Immature natural killer cell (primary cell): ENCODE results near the gene CDH4. TPM values are rescaled to one million over a fixed set of nuclear protein-coding genes. Genes with fewer than 3 reads are reported as not detected.

Experiments used
- DNase-seq, 3 donors: peaks; one replicate each; pipeline ENCODE4 v3.0.0; 2022; ENCODE audit warnings: mixed read lengths in 1 of 3
- H3K27ac Mint-ChIP-seq, 6 donors: one replicate each; pipeline ENCODE4 v1.8.0; 2020; ENCODE audit warnings: mixed read lengths in 6 of 6, mild to moderate bottlenecking in 5 of 6, inconsistent platforms in 4 of 6, moderate library complexity in 3 of 6
- H3K27me3 Mint-ChIP-seq, 3 donors: one replicate each; pipeline ENCODE4 v1.8.0; 2020 to 2021; ENCODE audit warnings: low read depth in 3 of 3, mild to moderate bottlenecking in 3 of 3, mixed read lengths in 3 of 3, moderate library complexity in 3 of 3, inconsistent platforms in 1 of 3
- H3K36me3 Mint-ChIP-seq, 3 donors: one replicate each; pipeline ENCODE4 v1.8.0; 2020; ENCODE audit warnings: mixed read lengths in 3 of 3, inconsistent platforms in 2 of 3, mild to moderate bottlenecking in 2 of 3
- H3K4me1 Mint-ChIP-seq, 2 donors: one replicate each; pipeline ENCODE4 v1.8.0; 2020; ENCODE audit warnings: inconsistent platforms in 2 of 2, mild to moderate bottlenecking in 2 of 2, mixed read lengths in 2 of 2, moderate library complexity in 1 of 2
- H3K4me3 Mint-ChIP-seq, 5 donors: one replicate each; pipeline ENCODE4 v1.8.0; 2020; ENCODE audit warnings: mild to moderate bottlenecking in 5 of 5, mixed read lengths in 5 of 5, inconsistent platforms in 3 of 5, moderate library complexity in 3 of 5
- H3K9me3 Mint-ChIP-seq, 6 donors: one replicate each; pipeline ENCODE4 v1.8.0; 2020; ENCODE audit warnings: mild to moderate bottlenecking in 6 of 6, mixed read lengths in 6 of 6, inconsistent platforms in 4 of 6, moderate library complexity in 3 of 6
- polyA plus RNA-seq, 3 donors: library from polyadenylated mRNA; unstranded; fragments of 300-500 nt; fragmentation: Illumina TruSeq; gene quantifications; one replicate each; pipeline ENCODE4 v1.2.3, GENCODE V29; 2021

Gene CDH4
- polyA plus RNA-seq, 3 donors from 2014 or later, result not detected

DNA sequence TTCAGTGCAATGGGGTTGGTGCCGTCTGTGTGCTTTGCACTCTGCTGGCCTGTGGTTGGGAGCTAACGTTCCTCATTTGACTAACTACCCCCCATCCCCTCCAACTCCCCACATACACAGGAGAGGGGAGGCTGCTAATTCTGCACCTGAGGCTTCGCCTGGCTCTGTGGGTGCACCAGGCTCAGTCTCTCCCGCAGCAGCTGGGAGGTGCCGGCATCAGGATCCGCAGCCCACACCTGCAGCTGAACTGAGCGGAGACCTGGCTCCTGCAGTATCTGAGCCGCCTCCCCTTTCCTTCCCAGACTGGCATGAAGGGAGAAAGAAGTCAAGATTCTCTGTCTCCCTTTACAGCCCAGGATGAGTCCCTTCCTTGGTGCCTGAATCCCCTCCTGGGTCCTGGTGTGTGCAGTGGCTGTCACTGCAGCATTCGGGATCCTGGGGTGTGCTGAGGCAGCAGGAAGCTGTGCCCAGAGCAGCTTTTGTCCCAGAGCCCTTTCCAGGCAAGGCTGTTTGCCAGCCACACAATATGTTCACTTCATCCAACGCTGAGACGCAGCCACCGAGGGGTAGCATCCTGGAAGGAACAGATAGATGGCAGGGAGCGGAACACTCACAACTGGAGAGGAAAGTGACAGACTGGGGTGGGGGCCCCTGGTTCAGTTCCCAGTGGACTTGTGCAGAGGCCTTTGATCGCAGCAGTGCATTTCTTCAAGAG lies 70.2 kb downstream of the CDH4 start:
- Mint-ChIP-seq H3K27me3 (peaks cover 0 to 2% (median 2%) of the 10 kb centered on the region in 3 donors), H3K36me3 (no peaks in the 10 kb centered on the region), H3K9me3 (no peaks in the 10 kb centered on the region), H3K27ac (no peak overlapping the region), H3K4me1 (no peaks in the 10 kb centered on the region), H3K4me3 (no peak overlapping the region)
- no peak for DNase-seq

DNA sequence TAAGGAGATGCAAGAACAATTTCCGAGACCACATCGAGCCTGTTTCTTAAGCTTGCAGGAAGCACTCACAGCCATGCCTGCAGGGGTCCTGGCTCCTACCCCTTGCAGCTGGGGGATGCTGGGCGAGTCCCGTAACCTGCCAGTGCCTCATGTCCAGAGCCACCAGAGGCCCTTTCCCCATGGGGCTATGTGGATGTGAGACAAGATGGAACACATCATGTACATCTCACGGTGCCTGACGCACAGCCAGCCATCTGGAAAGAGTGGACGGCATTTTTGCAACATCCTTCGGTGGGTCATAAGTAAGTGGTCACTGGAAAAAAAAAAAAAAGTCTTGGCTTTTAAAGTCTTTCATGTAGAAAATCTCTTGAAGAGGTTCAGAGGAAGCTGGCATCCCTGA lies 72.8 kb downstream of the CDH4 start:
- Mint-ChIP-seq H3K27me3 (peaks cover 0 to 4% (median 2%) of the 10 kb centered on the region in 3 donors), H3K4me1 (no peaks in the 10 kb centered on the region), H3K36me3 (no peaks in the 10 kb centered on the region), H3K27ac (no peak overlapping the region), H3K4me3 (no peak overlapping the region), H3K9me3 (no peaks in the 10 kb centered on the region)
- no peak for DNase-seq

DNA sequence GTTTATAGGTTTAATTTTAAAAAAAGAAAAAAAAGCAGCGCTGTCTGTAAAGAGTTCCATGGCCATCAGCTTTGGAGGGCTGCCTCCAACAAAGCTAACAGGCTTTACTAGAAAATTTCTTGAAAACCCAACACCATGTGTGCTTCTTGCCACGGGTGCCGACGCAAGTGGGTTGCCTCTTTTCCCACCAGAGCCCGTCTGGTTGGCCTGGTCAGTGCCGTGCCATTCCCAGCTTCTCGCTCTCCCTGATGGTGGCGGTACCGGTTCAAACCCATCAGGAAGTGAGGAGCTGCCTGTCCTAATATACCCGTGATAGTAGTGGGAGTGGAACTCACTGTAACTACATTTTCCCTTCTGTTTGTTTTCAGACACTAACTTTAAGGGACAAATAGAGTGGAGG lies 73.7 kb downstream of the CDH4 start:
- H3K9me3 Mint-ChIP-seq, result no peaks in the 10 kb centered on the region

DNA sequence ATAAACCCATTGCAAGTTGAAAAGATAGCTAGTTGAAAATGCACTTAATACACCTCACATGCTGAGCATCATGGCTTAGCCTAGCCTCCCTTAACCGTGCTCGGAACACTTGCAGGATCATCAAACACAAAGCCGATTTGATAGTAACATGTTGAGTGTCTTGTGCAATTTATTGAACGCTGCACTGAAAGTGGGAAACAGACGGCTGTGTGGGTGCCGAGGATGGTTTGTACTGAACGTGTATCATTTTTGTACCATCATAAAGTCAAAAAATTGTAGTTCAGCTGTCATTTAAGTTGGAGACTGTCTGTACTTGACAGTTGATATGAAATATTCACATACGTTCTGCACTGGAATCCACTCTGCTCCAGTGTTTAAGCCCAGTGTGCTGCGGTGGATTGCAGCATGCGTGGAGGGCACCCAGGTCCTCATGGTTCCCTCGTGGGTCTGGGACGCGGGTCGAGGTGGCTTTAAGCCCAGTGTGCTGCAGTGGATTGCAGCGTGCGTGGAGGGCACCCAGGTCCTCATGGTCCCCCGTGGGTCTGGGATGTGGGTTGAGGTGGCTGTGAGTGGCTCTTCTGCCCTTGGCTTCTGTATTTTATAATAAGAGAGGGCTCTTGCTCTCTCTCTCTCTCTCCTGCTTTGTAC lies 77.0 kb downstream of the CDH4 start:
- H3K4me1 Mint-ChIP-seq, result no peaks in the 10 kb centered on the region
- H3K4me3 Mint-ChIP-seq, result no peak overlapping the region
- H3K36me3 Mint-ChIP-seq, result no peaks in the 10 kb centered on the region
- no peak overlapping the region for H3K27ac Mint-ChIP-seq
- H3K9me3 Mint-ChIP-seq, result no peaks in the 10 kb centered on the region
- H3K27me3 Mint-ChIP-seq, result peaks cover 0 to 6% (median 5%) of the 10 kb centered on the region in 3 donors
- no peak for DNase-seq

More for the DNA sequence above, 73.7 kb downstream of the CDH4 start:
- Mint-ChIP-seq H3K4me1 (no peaks in the 10 kb centered on the region), H3K36me3 (no peaks in the 10 kb centered on the region), H3K4me3 (no peak overlapping the region), H3K27ac (no peak overlapping the region), H3K27me3 (peaks cover 0 to 6% (median 0%) of the 10 kb centered on the region in 3 donors)
- DNase-seq, result no peak

DNA sequence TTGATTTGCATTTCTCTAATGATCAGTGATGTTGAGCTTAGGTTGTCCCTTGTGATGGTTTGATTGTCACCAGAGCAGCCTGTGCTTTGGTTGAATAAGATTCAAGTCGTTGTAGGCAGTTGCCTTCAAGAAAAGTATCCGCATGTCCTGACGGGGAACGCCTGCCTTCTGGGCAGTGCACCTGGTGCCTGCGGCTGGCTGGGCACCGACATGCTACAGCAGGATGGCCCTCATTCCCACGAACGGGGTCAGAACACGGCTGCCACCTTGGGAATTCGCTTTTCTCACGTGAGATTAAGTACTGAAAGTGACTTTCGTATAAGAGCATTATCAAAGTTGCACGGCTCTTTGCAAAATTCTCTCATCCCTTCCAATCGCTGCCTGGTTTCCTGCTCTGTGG lies 78.4 kb downstream of the CDH4 start:
- H3K36me3 Mint-ChIP-seq, result no peaks in the 10 kb centered on the region
- no peak overlapping the region for H3K27ac Mint-ChIP-seq
- H3K4me1 Mint-ChIP-seq, result no peaks in the 10 kb centered on the region
- no peak overlapping the region for H3K4me3 Mint-ChIP-seq
- H3K9me3 Mint-ChIP-seq, result no peaks in the 10 kb centered on the region
- peaks cover 0 to 12% (median 6%) of the 10 kb centered on the region in 3 donors for H3K27me3 Mint-ChIP-seq
- DNase-seq, result no peak

DNA sequence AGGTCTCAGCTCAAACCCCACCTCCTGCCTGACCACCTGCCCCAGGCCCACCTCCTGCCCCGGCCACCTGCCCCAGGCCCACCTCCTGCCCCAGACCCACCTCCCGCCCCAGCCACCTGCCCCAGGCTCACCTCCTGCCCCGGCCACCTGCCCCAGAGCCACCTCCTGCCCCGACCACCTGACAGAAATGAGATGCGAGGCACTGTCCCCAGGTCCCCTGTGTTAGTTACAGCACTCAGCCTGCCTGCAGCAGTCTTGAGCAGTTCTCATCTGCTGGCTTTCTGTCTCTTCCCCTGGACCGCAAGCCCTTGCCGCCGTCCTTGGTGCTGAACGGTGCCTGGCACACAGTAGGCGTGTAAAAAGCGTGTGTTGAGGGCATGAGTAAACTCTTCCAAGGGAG lies 79.5 kb downstream of the CDH4 start:
- H3K27ac Mint-ChIP-seq, result no peak overlapping the region
- no peak overlapping the region for H3K4me3 Mint-ChIP-seq
- H3K4me1 Mint-ChIP-seq, result no peaks in the 10 kb centered on the region
- H3K27me3 Mint-ChIP-seq, result peaks cover 0 to 12% (median 6%) of the 10 kb centered on the region in 3 donors
- no peaks in the 10 kb centered on the region for H3K9me3 Mint-ChIP-seq
- DNase-seq, result no peak
- no peaks in the 10 kb centered on the region for H3K36me3 Mint-ChIP-seq

DNA sequence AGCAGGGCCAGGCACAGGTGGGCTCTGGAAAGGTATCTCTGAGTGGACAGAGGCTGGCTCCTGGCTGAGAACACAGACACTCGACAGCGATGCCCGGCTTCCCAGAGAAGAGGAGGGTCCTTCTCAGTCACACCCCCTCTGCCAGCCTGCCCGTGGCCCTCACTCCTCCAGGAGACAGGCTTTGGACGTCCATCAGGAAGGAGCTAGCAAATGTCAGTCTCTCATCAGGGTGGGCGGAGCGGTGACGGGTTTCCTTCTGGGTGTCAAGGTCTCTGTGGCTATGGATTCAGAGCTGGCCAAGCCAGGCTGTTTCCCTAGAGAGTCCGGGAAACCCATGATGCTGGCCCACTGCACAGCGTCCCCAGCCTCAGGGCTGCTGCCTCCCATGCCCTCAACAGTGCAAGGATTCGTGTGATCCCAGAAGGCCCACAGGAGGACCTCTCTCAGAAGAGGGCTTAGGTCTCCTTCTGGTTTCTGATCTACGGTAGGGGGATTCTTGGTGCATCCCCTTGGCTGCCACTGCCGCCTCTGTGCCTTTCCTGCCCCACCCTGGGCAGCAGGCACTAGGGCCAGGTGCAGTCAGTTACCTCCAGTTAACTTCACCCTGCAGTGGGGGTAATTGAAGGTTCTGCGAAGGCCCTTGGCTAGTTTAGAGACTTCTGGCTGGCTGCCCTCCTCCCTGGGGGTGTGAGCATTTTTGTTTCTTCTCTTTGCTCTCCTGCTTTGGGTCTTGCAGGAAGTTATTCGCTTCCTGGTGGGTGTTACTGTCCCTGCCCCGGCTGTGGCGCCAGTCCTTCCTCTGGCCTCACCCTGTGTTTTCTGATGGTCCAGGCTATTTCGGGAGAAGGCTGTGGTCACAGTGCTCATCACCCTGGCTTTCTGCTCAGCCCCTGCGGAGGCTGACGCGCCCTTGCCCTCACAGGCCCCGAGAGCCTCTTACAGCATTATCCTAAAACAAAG lies 80.2 kb downstream of the CDH4 start:
- no peaks in the 10 kb centered on the region for H3K36me3 Mint-ChIP-seq
- peaks cover 0 to 12% (median 4%) of the 10 kb centered on the region in 3 donors for H3K27me3 Mint-ChIP-seq
- no peak overlapping the region for H3K4me3 Mint-ChIP-seq
- H3K27ac Mint-ChIP-seq, result no peak overlapping the region
- no peak for DNase-seq
- H3K4me1 Mint-ChIP-seq, result no peaks in the 10 kb centered on the region
- no peaks in the 10 kb centered on the region for H3K9me3 Mint-ChIP-seq

DNA sequence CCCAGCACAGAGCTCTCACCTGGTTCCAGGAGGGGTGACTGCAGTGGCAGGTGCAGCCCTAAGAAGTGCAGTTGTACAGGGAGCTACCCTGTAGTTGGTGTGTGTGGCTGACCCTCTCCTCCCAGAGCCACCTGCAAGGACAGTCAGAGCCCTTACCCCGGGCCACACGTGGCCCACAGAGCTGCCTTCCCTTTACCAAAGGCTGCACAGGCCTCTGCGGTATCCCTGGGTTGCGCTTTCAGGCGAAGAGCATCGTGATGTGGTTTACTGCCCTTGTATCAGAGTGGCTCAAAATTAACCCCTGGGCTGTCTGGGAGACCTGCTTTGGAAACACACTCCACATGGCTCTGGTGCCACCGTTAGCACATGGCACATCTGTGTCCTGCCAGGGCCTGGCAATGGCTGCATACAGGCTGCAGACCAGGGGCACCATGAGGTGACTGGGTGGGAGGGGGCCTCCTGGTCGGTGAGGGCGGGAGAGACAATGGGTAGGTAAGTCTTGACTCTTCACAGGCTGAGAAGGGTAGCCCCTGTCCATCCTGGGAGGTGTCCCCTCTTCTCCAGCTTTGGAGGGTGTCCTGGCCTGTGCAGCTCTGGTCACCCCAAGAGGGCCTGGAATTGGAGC lies 81.5 kb downstream of the CDH4 start:
- no peaks in the 10 kb centered on the region for H3K36me3 Mint-ChIP-seq

DNA sequence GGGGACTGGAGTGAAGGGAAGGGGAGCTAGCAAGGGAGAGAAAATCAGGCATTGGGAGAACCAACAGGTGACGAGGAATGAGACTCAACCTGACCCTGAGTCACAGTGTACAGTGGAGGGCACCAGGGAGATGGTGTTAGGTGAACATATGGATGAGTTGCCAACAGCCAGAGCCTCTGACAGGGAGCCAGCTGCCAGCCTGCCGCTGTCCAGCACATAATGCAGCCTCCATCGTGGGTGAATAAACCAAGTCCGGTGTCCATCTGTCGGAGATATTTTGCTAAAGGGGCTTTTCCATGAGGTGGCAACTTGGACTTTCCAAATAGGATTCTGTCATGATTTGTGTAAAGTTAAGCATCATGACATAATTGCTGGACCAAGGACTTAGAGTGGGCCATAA lies 88.1 kb downstream of the CDH4 start:
- H3K36me3 Mint-ChIP-seq, result no peaks in the 10 kb centered on the region

More for the DNA sequence above, 81.5 kb downstream of the CDH4 start:
- DNase-seq, result no peak
- H3K27me3 Mint-ChIP-seq, result peaks cover 3 to 12% (median 4%) of the 10 kb centered on the region in 3 donors
- H3K9me3 Mint-ChIP-seq, result no peaks in the 10 kb centered on the region
- no peak overlapping the region for H3K4me3 Mint-ChIP-seq
- no peaks in the 10 kb centered on the region for H3K4me1 Mint-ChIP-seq
- H3K27ac Mint-ChIP-seq, result no peak overlapping the region

DNA sequence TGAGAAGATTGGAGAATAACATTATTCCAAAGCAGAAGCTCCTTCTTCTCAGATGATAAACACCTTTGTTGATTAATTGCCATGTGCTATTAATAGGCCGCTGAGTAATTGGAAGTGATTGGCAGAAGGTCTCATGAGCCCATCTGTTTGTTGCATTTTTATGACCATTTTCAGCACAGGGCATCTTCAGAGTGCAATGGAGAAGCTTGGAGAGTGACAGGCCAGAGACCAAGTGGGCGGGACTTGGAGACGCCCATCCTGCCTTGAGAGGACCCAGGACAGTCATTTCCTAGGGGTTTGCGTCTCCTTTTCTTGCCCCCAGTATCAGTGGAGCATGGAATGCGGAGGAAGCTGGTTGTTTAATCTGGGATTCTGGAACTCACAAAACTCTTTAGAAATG lies 89.5 kb downstream of the CDH4 start:
- H3K27ac Mint-ChIP-seq, result no peak overlapping the region
- H3K4me1 Mint-ChIP-seq, result no peaks in the 10 kb centered on the region
- H3K36me3 Mint-ChIP-seq, result no peaks in the 10 kb centered on the region

More for the DNA sequence above, 88.1 kb downstream of the CDH4 start:
- H3K27ac Mint-ChIP-seq, result no peak overlapping the region
- H3K9me3 Mint-ChIP-seq, result peaks cover 0 to 4% (median 0%) of the 10 kb centered on the region in 6 donors
- H3K27me3 Mint-ChIP-seq, result peaks cover 5 to 6% (median 5%) of the 10 kb centered on the region in 3 donors
- no peaks in the 10 kb centered on the region for H3K4me1 Mint-ChIP-seq
- H3K4me3 Mint-ChIP-seq, result no peak overlapping the region
- DNase-seq, result no peak

DNA sequence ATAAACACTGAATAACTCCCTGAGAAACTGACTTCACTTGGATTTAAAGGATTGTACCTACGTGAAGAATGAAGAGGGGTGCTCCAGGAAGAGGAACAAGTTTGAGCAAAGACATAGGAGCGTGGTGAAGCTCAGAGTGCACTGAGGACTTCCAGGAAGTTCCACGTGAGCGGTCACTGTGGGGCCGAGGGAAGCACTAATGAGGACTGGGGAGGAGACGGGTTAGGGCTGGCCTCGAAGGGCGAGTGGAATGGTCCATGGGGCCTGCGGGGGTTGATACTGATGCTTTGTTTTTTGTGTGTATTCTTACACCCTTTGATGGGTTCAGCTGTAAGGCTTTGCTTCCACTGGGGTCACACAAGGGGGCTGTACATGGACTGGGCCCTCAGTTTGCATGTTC lies 91.9 kb downstream of the CDH4 start:
- H3K27ac Mint-ChIP-seq, result no peak overlapping the region
- H3K4me1 Mint-ChIP-seq, result no peaks in the 10 kb centered on the region

More for the DNA sequence above, 89.5 kb downstream of the CDH4 start:
- Mint-ChIP-seq H3K27me3 (peaks cover 5 to 6% (median 5%) of the 10 kb centered on the region in 3 donors), H3K9me3 (peaks cover 0 to 4% (median 0%) of the 10 kb centered on the region in 6 donors), H3K4me3 (no peak overlapping the region)
- no peak for DNase-seq

DNA sequence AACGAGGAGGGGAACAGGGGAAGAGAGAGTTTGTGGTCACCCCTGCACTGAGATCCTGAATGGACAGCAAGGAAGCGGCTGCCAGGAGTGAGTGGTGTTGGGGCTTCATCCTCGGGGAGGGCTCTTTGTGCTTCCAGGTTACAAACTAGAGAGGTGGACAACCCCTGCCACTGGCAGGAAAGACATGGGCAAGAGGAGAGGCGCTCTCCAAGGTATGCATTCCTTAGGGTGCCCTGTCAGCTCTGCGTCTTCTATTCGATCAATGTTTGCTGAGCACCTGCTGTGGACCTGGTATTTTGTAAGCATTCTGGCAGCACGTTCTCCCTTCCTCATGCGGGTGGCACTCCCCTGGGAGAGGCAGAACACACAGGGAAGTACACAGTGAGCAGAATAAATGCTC lies 93.6 kb downstream of the CDH4 start:
- H3K27me3 Mint-ChIP-seq, result peaks cover 0 to 3% (median 3%) of the 10 kb centered on the region in 3 donors
- H3K27ac Mint-ChIP-seq, result no peak overlapping the region
- no peak overlapping the region for H3K4me3 Mint-ChIP-seq
- H3K36me3 Mint-ChIP-seq, result no peaks in the 10 kb centered on the region
- no peak for DNase-seq
- H3K4me1 Mint-ChIP-seq, result no peaks in the 10 kb centered on the region
- peaks cover 0 to 2% (median 0%) of the 10 kb centered on the region in 6 donors for H3K9me3 Mint-ChIP-seq

More for the DNA sequence above, 91.9 kb downstream of the CDH4 start:
- no peak for DNase-seq
- Mint-ChIP-seq H3K9me3 (peaks cover 0 to 4% (median 0%) of the 10 kb centered on the region in 6 donors), H3K27me3 (peaks cover 3 to 6% (median 5%) of the 10 kb centered on the region in 3 donors), H3K4me3 (no peak overlapping the region), H3K36me3 (no peaks in the 10 kb centered on the region)

DNA sequence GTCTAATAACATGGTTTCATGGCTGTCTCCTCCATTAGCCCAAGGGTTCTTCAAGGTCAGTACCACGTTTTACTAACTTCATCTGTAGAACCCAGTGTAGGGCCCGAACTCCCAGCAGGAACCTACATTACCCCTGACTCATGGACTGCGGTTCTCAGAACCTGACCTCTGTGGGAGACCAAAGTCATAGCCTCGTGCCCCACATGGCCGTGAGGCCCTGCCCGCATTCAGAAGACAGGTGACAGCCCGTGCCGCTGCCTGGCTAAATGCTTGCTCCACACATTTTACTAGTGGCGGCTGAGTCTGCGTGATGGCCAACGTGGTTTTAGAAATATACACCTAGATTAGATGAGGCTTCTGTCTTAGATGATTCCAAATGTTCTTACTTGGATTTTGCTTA lies 94.9 kb downstream of the CDH4 start:
- Mint-ChIP-seq H3K27ac (no peak overlapping the region), H3K36me3 (no peaks in the 10 kb centered on the region), H3K4me1 (no peaks in the 10 kb centered on the region), H3K27me3 (peaks cover 0 to 3% (median 3%) of the 10 kb centered on the region in 3 donors), H3K9me3 (peaks cover 0 to 2% (median 0%) of the 10 kb centered on the region in 6 donors), H3K4me3 (no peak overlapping the region)
- no peak for DNase-seq
